ENCODE data around the gene SLC44A3. TPM values are rescaled to one million over a fixed set of nuclear protein-coding genes. Genes with fewer than 3 reads are reported as not detected.

The SLC44A3 gene
- total RNA-seq, 2 experiments from 2014 or later: not detected

GRCh38 chr1:94773931-94774422, 46.2 kb upstream of the SLC44A3 start:
- H3K27ac Mint-ChIP-seq: no peak overlapping the region
- H3K4me1 Mint-ChIP-seq (ENCODE audit: low read depth): no peaks in the 10 kb centered on the region
- H3K4me3 Mint-ChIP-seq: no peak overlapping the region
- no peaks in the 10 kb centered on the region for H3K36me3 Mint-ChIP-seq (ENCODE audit: low read depth)
- intact Hi-C loops (cut with micrococcal nuclease): no loop called here
- peaks cover 4% of the 10 kb centered on the region for H3K27me3 Mint-ChIP-seq
- ChIA-PET POLR2A (no interaction called here), CTCF (no interaction called here)
- no peaks in the 10 kb centered on the region for H3K9me3 Mint-ChIP-seq
- ATAC-seq: no peak
- no peak for TF ChIP-seq CTCF (IDR thresholded peaks at IDR 0.05)
- DNase-seq: no peak

- intact Hi-C loops (cut with micrococcal nuclease): no loop called here
- ATAC-seq (no peak), DNase-seq (no peak)
- Mint-ChIP-seq H3K27ac (no peak overlapping the region), H3K4me1 (ENCODE audit: low read depth) (no peaks in the 10 kb centered on the region), H3K9me3 (no peaks in the 10 kb centered on the region), H3K4me3 (no peak overlapping the region), H3K36me3 (ENCODE audit: low read depth) (no peaks in the 10 kb centered on the region), H3K27me3 (peaks cover 3% of the 10 kb centered on the region)
- ChIA-PET POLR2A (no interaction called here), CTCF (no interaction called here)
- no peak for TF ChIP-seq CTCF (IDR thresholded peaks at IDR 0.05)
Measured at GRCh38 chr1:94776474-94776873, 43.7 kb upstream of the SLC44A3 start.

GRCh38 chr1:94777281-94777680, 42.9 kb upstream of the SLC44A3 start:
- DNase-seq (no peak), ATAC-seq (no peak)
- H3K4me1 Mint-ChIP-seq (ENCODE audit: low read depth): no peaks in the 10 kb centered on the region
- H3K9me3 Mint-ChIP-seq: no peaks in the 10 kb centered on the region
- intact Hi-C loops (cut with micrococcal nuclease): no loop called here
- peaks cover 3% of the 10 kb centered on the region for H3K27me3 Mint-ChIP-seq
- TF ChIP-seq CTCF (IDR thresholded peaks at IDR 0.05): no peak
- CTCF ChIA-PET: interaction anchor here (0.9 kb wide), 1 partner anchor 27 kb away, joined by 3 read pairs; no protein-coding TSS in a partner anchor
- no peak overlapping the region for H3K4me3 Mint-ChIP-seq
- no peaks in the 10 kb centered on the region for H3K36me3 Mint-ChIP-seq (ENCODE audit: low read depth)
- POLR2A ChIA-PET: no interaction called here
- no peak overlapping the region for H3K27ac Mint-ChIP-seq

GRCh38 chr1:94778808-94779207, 41.3 kb upstream of the SLC44A3 start:
- Mint-ChIP-seq H3K9me3 (no peaks in the 10 kb centered on the region), H3K27me3 (peaks cover 3% of the 10 kb centered on the region), H3K36me3 (ENCODE audit: low read depth) (no peaks in the 10 kb centered on the region), H3K4me3 (no peak overlapping the region), H3K27ac (no peak overlapping the region), H3K4me1 (ENCODE audit: low read depth) (no peaks in the 10 kb centered on the region)
- intact Hi-C loops (cut with micrococcal nuclease): no loop called here
- DNase-seq (no peak), ATAC-seq (no peak)
- ChIA-PET CTCF (no interaction called here), POLR2A (no interaction called here)
- TF ChIP-seq CTCF (IDR thresholded peaks at IDR 0.05): no peak

- CTCF ChIA-PET: no interaction called here
- no peak overlapping the region for H3K27ac Mint-ChIP-seq
- intact Hi-C loops (cut with micrococcal nuclease): no loop called here
- no peaks in the 10 kb centered on the region for H3K36me3 Mint-ChIP-seq (ENCODE audit: low read depth)
- DNase-seq (no peak), ATAC-seq (no peak)
- peaks cover 2% of the 10 kb centered on the region for H3K27me3 Mint-ChIP-seq
- no peaks in the 10 kb centered on the region for H3K4me1 Mint-ChIP-seq (ENCODE audit: low read depth)
- no peaks in the 10 kb centered on the region for H3K9me3 Mint-ChIP-seq
- POLR2A ChIA-PET: no interaction called here
- H3K4me3 Mint-ChIP-seq: no peak overlapping the region
- no peak for TF ChIP-seq CTCF (IDR thresholded peaks at IDR 0.05)
Measured at GRCh38 chr1:94783342-94784189, 36.6 kb upstream of the SLC44A3 start.

Measured in activated CD8-positive, alpha-beta T cell treated with anti-CD3 and anti-CD28 coated beads for 36 hours (primary cell).